CD4-positive, alpha-beta T cell (primary cell): ENCODE data around the gene QPCTL. TPM values are rescaled to one million over a fixed set of nuclear protein-coding genes. Genes with fewer than 3 reads are reported as not detected.
A peak's percentile ranks its signal among the peaks of the same experiment; 100 is the strongest.
"Not testable (repeated sequence)": the region's sequence is repeated elsewhere in the genome, so short reads cannot be mapped to it uniquely, and the experiment has no call there.

Source experiments
- ATAC-seq: fragments of 200-7000 bp; cut with Tn5 transposase; one replicate; pipeline ENCODE4 v1.10.0; 2022; ENCODE audit warnings: mild to moderate bottlenecking; ENCODE audit not compliant: poor library complexity
- CTCF ChIA-PET: fragments of 350-600 bp; sonication (Branson Sonifier 250); formaldehyde crosslinking; loops from one replicate; lab custom pipeline; 2021; ENCODE audit warnings: antibody characterized with exemption, inconsistent platforms; lab: Charles Lee
- POLR2A ChIA-PET: fragments of 350-600 bp; sonication (Branson Sonifier 250); formaldehyde crosslinking; loops from one replicate; lab custom pipeline; 2021; ENCODE audit warnings: antibody characterized with exemption, inconsistent platforms; lab: Charles Lee
- DNase-seq, 14 experiments: peaks; one replicate each; pipeline ENCODE4 v3.0.0-alpha.2; 2013 to 2020; ENCODE audit warnings: mixed read lengths in 2 of 14
- H3K27ac ChIP-seq, 2 donors: one replicate each; pipeline versions ENCODE4 v1.5.1 to v1.7.0; 2013; ENCODE audit warnings: low read length in 2 of 2, low read depth in 1 of 2, mild to moderate bottlenecking in 1 of 2
- H3K27me3 ChIP-seq, 2 experiments: 1 replicate in 1 of 2; 2 replicates in 1 of 2; pipeline versions ENCODE4 v1.6.1 to v1.7.0; 2013; ENCODE audit warnings: low read length in 2 of 2, control low read depth in 1 of 2, mild to moderate bottlenecking in 1 of 2, moderate library complexity in 1 of 2; ENCODE audit not compliant: insufficient read depth in 2 of 2, control insufficient read depth in 1 of 2
- H3K36me3 ChIP-seq: one replicate; pipeline ENCODE4 v1.6.1; 2013; ENCODE audit warnings: low read length, control low read depth; ENCODE audit not compliant: insufficient read depth
- H3K4me1 ChIP-seq: one replicate; pipeline ENCODE4 v1.6.1; 2013; ENCODE audit warnings: low read length, control low read depth; ENCODE audit not compliant: insufficient read depth
- H3K4me3 ChIP-seq: one replicate; pipeline ENCODE4 v1.5.1; 2013; ENCODE audit warnings: mild to moderate bottlenecking, low read length, moderate library complexity
- H3K9me3 ChIP-seq, 2 experiments: 1 replicate in 1 of 2; 2 replicates in 1 of 2; pipeline versions ENCODE4 v1.6.1 to v1.7.0; 2013; ENCODE audit warnings: low read length in 2 of 2, mild to moderate bottlenecking in 2 of 2, control low read depth in 1 of 2, moderate library complexity in 1 of 2; ENCODE audit not compliant: control insufficient read depth in 1 of 2, insufficient read depth in 1 of 2
- H3K27ac Mint-ChIP-seq: one replicate; pipeline ENCODE4 v1.8.0; 2020; ENCODE audit warnings: mixed read lengths
- H3K27me3 Mint-ChIP-seq: one replicate; pipeline ENCODE4 v1.8.0; 2021; ENCODE audit warnings: mixed read lengths
- H3K36me3 Mint-ChIP-seq: one replicate; pipeline ENCODE4 v1.8.0; 2021; ENCODE audit warnings: low read depth, mixed read lengths
- H3K4me1 Mint-ChIP-seq: one replicate; pipeline ENCODE4 v1.8.0; 2021; ENCODE audit warnings: low read depth, mixed read lengths
- H3K4me3 Mint-ChIP-seq: one replicate; pipeline ENCODE4 v1.8.0; 2020; ENCODE audit warnings: mild to moderate bottlenecking, mixed read lengths
- H3K9me3 Mint-ChIP-seq: one replicate; pipeline ENCODE4 v1.8.0; 2020; ENCODE audit warnings: mixed read lengths
- CTCF ChIP-seq: fragments of 200-600 bp; IDR thresholded peaks from one replicate; pipeline ENCODE4 v1.8.0; 2022; ENCODE audit warnings: antibody characterized with exemption, mild to moderate bottlenecking
- intact Hi-C, 2 experiments: fragments of 100-400 bp; cut with DNase I in 1 of 2; cut with micrococcal nuclease in 1 of 2; formaldehyde crosslinking; loops; one replicate each; pipeline versions ENCODE4 v1.15.1 to v1.9.0; 2023 to 2025; cut with DNase I, micrococcal nuclease
- total RNA-seq, 174 experiments: library from RNA in 2 of 174; stranded (reverse) in 2 of 174; gene quantifications; one replicate each; pipeline ENCODE4 v1.2.3 and lab custom pipeline; 2021 to 2026

Gene QPCTL
- total RNA-seq, 2 experiments from 2014 or later = 3.7 to 5.0 TPM

GRCh38 chr19:45681391-45682015 lies 11.0 kb upstream of the QPCTL start:
- Histone ChIP-seq H3K27me3 (no peaks in the 10 kb centered on the region), H3K9me3 (no peaks in the 10 kb centered on the region), H3K4me1 (peaks cover 29% of the 10 kb centered on the region), H3K27ac (no peak overlapping the region), H3K36me3 (peaks cover 29% of the 10 kb centered on the region), H3K4me3 (peak overlapping the region; percentile 47)
- Mint-ChIP-seq H3K36me3 (peaks cover 27% of the 10 kb centered on the region), H3K4me1 (peaks cover 21% of the 10 kb centered on the region), H3K4me3 (peak overlapping the region; percentile 82), H3K9me3 (no peaks in the 10 kb centered on the region), H3K27me3 (no peaks in the 10 kb centered on the region), H3K27ac (no peak overlapping the region)
- DNase-seq (peak; percentile 69 to 92 (median 84)), ATAC-seq (peak; percentile 77)
- intact Hi-C loops = loop anchor here in 1 of 2 experiments (5.0 kb wide), 1 partner anchor 159 kb away; no protein-coding TSS in a partner anchor
- POLR2A ChIA-PET = interaction anchor here (0.9 to 2.2 kb wide), 4 partner anchors 9 to 221 kb away, joined by 3 to 17 read pairs (median 4); partner anchors contain the start of genes MYPOP, QPCTL and SNRPD2
- peak; percentile 97 for TF ChIP-seq CTCF
- CTCF ChIA-PET = interaction anchor here (0.6 to 6.0 kb wide), 7 partner anchors 9 to 242 kb away, joined by 3 to 35 read pairs (median 5); partner anchors contain the start of genes QPCTL and SNRPD2

GRCh38 chr19:45682117-45682516 lies 10.3 kb upstream of the QPCTL start:
- Histone ChIP-seq H3K4me1 (peaks cover 24% of the 10 kb centered on the region), H3K36me3 (peaks cover 34% of the 10 kb centered on the region), H3K9me3 (no peaks in the 10 kb centered on the region), H3K27me3 (no peaks in the 10 kb centered on the region), H3K4me3 (no peak overlapping the region), H3K27ac (no peak overlapping the region)
- H3K27ac Mint-ChIP-seq = no peak overlapping the region
- H3K27me3 Mint-ChIP-seq = no peaks in the 10 kb centered on the region
- TF ChIP-seq CTCF = no peak
- ATAC-seq = no peak
- no peak overlapping the region for H3K4me3 Mint-ChIP-seq
- H3K4me1 Mint-ChIP-seq = peaks cover 16% of the 10 kb centered on the region
- ChIA-PET CTCF (interaction anchor here (0.6 to 6.0 kb wide), 6 partner anchors 8 to 39 kb away, joined by 3 to 35 read pairs (median 4); partner anchors contain the start of genes QPCTL and SNRPD2), POLR2A (interaction anchor here (0.5 to 2.2 kb wide), 4 partner anchors 9 to 220 kb away, joined by 3 to 17 read pairs (median 4); partner anchors contain the start of genes FBXO46, MYPOP, QPCTL and SNRPD2)
- DNase-seq = no peak
- no peaks in the 10 kb centered on the region for H3K9me3 Mint-ChIP-seq
- peaks cover 33% of the 10 kb centered on the region for H3K36me3 Mint-ChIP-seq
- intact Hi-C loops = loop anchor here in 1 of 2 experiments (5.0 kb wide), 1 partner anchor 160 kb away; no protein-coding TSS in a partner anchor

- no peak for TF ChIP-seq CTCF
- H3K27ac ChIP-seq = no peak overlapping the region
- H3K9me3 ChIP-seq = no peaks in the 10 kb centered on the region
- no peaks in the 10 kb centered on the region for H3K27me3 Mint-ChIP-seq
- H3K36me3 ChIP-seq = peaks cover 42% of the 10 kb centered on the region
- peaks cover 9% of the 10 kb centered on the region for H3K4me1 Mint-ChIP-seq
- no peak for DNase-seq
- POLR2A ChIA-PET = interaction anchor here (2.2 kb wide), 1 partner anchor 9 kb away, joined by 17 read pairs; the partner anchor contains the start of genes QPCTL and SNRPD2
- H3K36me3 Mint-ChIP-seq = peaks cover 40% of the 10 kb centered on the region
- no peaks in the 10 kb centered on the region for H3K9me3 Mint-ChIP-seq
- intact Hi-C loops = loop anchor here in 1 of 2 experiments (5.0 kb wide), 1 partner anchor 161 kb away; no protein-coding TSS in a partner anchor
- no peak overlapping the region for H3K4me3 Mint-ChIP-seq
- ATAC-seq = no peak
- peaks cover 16% of the 10 kb centered on the region for H3K4me1 ChIP-seq
- no peak overlapping the region for H3K27ac Mint-ChIP-seq
- no peaks in the 10 kb centered on the region for H3K27me3 ChIP-seq
- CTCF ChIA-PET = interaction anchor here (1.2 to 6.0 kb wide), 2 partner anchors 10 to 40 kb away, joined by 5 to 35 read pairs; partner anchors contain the start of gene QPCTL
- no peak overlapping the region for H3K4me3 ChIP-seq
Observed at GRCh38 chr19:45682908-45683307, 9.6 kb upstream of the QPCTL start.

- H3K9me3 ChIP-seq, H3K27me3 Mint-ChIP-seq, H3K9me3 Mint-ChIP-seq, H3K4me3 Mint-ChIP-seq, H3K27ac ChIP-seq, ATAC-seq, POLR2A ChIA-PET, H3K27ac Mint-ChIP-seq, H3K27me3 ChIP-seq, H3K4me3 ChIP-seq, intact Hi-C loops, CTCF ChIA-PET, DNase-seq: not testable (repeated sequence)
- peaks cover 14% of the 10 kb centered on the region for H3K4me1 Mint-ChIP-seq
- Histone ChIP-seq H3K36me3 (peaks cover 53% of the 10 kb centered on the region), H3K4me1 (peaks cover 22% of the 10 kb centered on the region)
- H3K36me3 Mint-ChIP-seq = peaks cover 53% of the 10 kb centered on the region
Observed at GRCh38 chr19:45685045-45685444, 7.4 kb upstream of the QPCTL start.
